DND-41 (cell line): ENCODE data around the gene MAL.

Experiments used
- ATAC-seq: fragments of 200-7000 bp; cut with Tn5 transposase; 3 replicates; pipeline ENCODE4 v1.9.1; 2021; ENCODE audit warnings: low read depth; ENCODE audit not compliant: insufficient read depth
- DNase-seq: peaks from one replicate; pipeline ENCODE4 v3.0.0-alpha.2; 2020
- H2AFZ ChIP-seq: 2 replicates; pipeline ENCODE4 v1.6.0; 2012; ENCODE audit warnings: low read depth, low read length
- H3K27ac ChIP-seq: 2 replicates; pipeline ENCODE4 v1.5.1; 2012; ENCODE audit warnings: low read length, inconsistent platforms
- H3K27me3 ChIP-seq: fragments of 200-600 bp; sonication (generic); 2 replicates; pipeline ENCODE4 v1.6.0; 2012; ENCODE audit warnings: low read length, mild to moderate bottlenecking, inconsistent platforms; ENCODE audit not compliant: insufficient read depth, poor library complexity
- H3K36me3 ChIP-seq: 2 replicates; pipeline ENCODE4 v1.5.1; 2012; ENCODE audit warnings: low read length, inconsistent platforms; ENCODE audit not compliant: insufficient read depth
- H3K4me1 ChIP-seq: 2 replicates; pipeline ENCODE4 v1.5.1; 2012; ENCODE audit warnings: mild to moderate bottlenecking, low read length; ENCODE audit not compliant: insufficient read depth
- H3K4me2 ChIP-seq: 2 replicates; pipeline ENCODE4 v1.6.0; 2012; ENCODE audit warnings: mild to moderate bottlenecking, moderate library complexity, low read length, inconsistent platforms; ENCODE audit not compliant: insufficient read depth
- H3K4me3 ChIP-seq, 2 experiments: fragments of 200-600 bp in 1 of 2; shearing (Covaris generic) in 1 of 2; 2 replicates each; pipeline ENCODE4 v1.5.1; 2012 to 2016; ENCODE audit warnings: inconsistent platforms in 2 of 2, low read length in 2 of 2, mild to moderate bottlenecking in 2 of 2, low read depth in 1 of 2, moderate library complexity in 1 of 2
- H3K79me2 ChIP-seq: 2 replicates; pipeline ENCODE4 v1.6.0; 2012; ENCODE audit warnings: low read length, inconsistent platforms; ENCODE audit not compliant: insufficient read depth
- H3K9ac ChIP-seq: 2 replicates; pipeline ENCODE4 v1.6.0; 2012; ENCODE audit warnings: low read depth, mild to moderate bottlenecking, inconsistent platforms, low read length, moderate library complexity
- H3K9me3 ChIP-seq: 2 replicates; pipeline ENCODE4 v1.5.1; 2012; ENCODE audit warnings: low read length, moderate library complexity, mild to moderate bottlenecking, inconsistent platforms; ENCODE audit not compliant: insufficient read depth, severe bottlenecking
- H4K20me1 ChIP-seq: 2 replicates; pipeline ENCODE4 v1.6.0; 2012; ENCODE audit warnings: low read length; ENCODE audit not compliant: insufficient read depth
- EZH2 ChIP-seq: IDR thresholded peaks from 3 replicates; pipeline ENCODE4 v1.6.1; 2012; ENCODE audit warnings: borderline replicate concordance, low read depth, mild to moderate bottlenecking, moderate library complexity, low read length, inconsistent platforms; ENCODE audit not compliant: severe bottlenecking
- TF ChIP-seq, protein P1 (sequence below): IDR thresholded peaks from 2 replicates; pipeline ENCODE4 v1.5.1; 2012; ENCODE audit warnings: borderline replicate concordance, low read length, moderate library complexity, mild to moderate bottlenecking; ENCODE audit not compliant: poor library complexity, severe bottlenecking; ENCODE audit errors: extremely low read depth

MAL gene

DNA sequence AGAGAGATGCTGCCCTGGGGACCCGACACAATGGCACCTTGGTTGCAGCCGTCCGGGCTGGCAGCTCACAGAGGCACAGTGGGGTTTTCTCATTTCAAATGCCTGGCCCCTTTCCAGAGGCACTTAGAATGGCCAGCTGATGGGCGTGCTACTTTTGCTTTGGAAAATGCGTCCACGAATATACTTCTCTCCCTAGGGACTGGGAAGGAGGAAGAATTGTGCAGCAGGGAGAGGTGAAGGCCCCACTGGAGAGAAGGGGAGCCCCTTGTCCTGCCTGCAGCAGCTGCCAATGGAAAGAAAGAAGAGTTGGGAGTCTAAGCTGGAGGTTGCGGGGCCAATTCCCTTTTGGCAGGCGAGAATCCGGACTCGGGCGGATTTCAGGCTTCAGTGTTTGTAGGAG, 1.1 kb upstream of the MAL start:
- Histone ChIP-seq H4K20me1 (peaks cover 3% of the 10 kb centered on the region; the same call in 1 of the 2 replicates), H3K27me3 (peaks cover 44% of the 10 kb centered on the region), H3K27ac (peak overlapping the region; percentile 75; the same call in 1 of the 2 replicates), H3K4me1 (peaks cover 64% of the 10 kb centered on the region), H3K4me2 (peak overlapping the region; percentile 76), H3K9ac (peak overlapping the region; percentile 67; the same call in 1 of the 2 replicates), H3K9me3 (no peaks in the 10 kb centered on the region), H3K36me3 (no peaks in the 10 kb centered on the region), H3K4me3 (peak overlapping the region in 1 of 2 experiments; percentile 21; a peak in 1 of 4 replicates), H2AFZ (no peak overlapping the region), H3K79me2 (peaks cover 36% of the 10 kb centered on the region)
- no peak for DNase-seq
- TF ChIP-seq, protein P1, sequence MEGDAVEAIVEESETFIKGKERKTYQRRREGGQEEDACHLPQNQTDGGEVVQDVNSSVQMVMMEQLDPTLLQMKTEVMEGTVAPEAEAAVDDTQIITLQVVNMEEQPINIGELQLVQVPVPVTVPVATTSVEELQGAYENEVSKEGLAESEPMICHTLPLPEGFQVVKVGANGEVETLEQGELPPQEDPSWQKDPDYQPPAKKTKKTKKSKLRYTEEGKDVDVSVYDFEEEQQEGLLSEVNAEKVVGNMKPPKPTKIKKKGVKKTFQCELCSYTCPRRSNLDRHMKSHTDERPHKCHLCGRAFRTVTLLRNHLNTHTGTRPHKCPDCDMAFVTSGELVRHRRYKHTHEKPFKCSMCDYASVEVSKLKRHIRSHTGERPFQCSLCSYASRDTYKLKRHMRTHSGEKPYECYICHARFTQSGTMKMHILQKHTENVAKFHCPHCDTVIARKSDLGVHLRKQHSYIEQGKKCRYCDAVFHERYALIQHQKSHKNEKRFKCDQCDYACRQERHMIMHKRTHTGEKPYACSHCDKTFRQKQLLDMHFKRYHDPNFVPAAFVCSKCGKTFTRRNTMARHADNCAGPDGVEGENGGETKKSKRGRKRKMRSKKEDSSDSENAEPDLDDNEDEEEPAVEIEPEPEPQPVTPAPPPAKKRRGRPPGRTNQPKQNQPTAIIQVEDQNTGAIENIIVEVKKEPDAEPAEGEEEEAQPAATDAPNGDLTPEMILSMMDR, result no peak
- TF ChIP-seq EZH2, result no peak
- no peak for ATAC-seq

DNA sequence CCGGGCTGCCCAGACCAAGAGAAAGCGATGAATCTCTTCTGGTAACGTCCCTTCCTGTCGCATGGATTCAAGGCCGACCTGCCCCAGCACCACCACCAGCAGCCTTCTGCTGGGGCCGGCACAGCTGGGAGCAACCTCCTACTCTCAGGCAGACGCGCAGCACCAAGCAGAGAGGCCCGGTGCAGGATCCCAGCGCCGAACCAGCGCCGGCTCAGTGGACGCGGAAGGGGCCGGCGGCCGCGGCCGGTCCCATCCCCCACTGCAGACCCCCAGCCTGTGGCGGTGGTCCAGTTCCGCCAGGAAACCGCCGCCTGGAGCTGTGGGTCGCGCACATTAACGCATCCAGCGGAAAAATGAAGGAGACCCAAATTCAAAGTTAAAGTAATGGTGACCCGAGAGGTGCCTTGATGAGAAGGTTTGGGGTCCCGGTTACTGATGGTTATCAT, 525 bp upstream of the MAL start:
- Histone ChIP-seq H2AFZ (no peak overlapping the region), H3K4me3 (peak overlapping the region; percentile 36 to 76; a peak in 3 of 4 replicates), H3K9me3 (no peaks in the 10 kb centered on the region), H3K79me2 (peaks cover 41% of the 10 kb centered on the region), H3K27ac (peak overlapping the region; percentile 37), H3K36me3 (no peaks in the 10 kb centered on the region), H3K27me3 (peaks cover 44% of the 10 kb centered on the region), H4K20me1 (peaks cover 4% of the 10 kb centered on the region; the same call in 1 of the 2 replicates), H3K4me1 (peaks cover 66% of the 10 kb centered on the region), H3K4me2 (peak overlapping the region; percentile 76), H3K9ac (peak overlapping the region; percentile 67)
- DNase-seq (peak; percentile 48), ATAC-seq (peak; percentile 13; the same call in 1 of the 3 replicates)
- TF ChIP-seq, protein P1, result no peak
- no peak for TF ChIP-seq EZH2

DNA sequence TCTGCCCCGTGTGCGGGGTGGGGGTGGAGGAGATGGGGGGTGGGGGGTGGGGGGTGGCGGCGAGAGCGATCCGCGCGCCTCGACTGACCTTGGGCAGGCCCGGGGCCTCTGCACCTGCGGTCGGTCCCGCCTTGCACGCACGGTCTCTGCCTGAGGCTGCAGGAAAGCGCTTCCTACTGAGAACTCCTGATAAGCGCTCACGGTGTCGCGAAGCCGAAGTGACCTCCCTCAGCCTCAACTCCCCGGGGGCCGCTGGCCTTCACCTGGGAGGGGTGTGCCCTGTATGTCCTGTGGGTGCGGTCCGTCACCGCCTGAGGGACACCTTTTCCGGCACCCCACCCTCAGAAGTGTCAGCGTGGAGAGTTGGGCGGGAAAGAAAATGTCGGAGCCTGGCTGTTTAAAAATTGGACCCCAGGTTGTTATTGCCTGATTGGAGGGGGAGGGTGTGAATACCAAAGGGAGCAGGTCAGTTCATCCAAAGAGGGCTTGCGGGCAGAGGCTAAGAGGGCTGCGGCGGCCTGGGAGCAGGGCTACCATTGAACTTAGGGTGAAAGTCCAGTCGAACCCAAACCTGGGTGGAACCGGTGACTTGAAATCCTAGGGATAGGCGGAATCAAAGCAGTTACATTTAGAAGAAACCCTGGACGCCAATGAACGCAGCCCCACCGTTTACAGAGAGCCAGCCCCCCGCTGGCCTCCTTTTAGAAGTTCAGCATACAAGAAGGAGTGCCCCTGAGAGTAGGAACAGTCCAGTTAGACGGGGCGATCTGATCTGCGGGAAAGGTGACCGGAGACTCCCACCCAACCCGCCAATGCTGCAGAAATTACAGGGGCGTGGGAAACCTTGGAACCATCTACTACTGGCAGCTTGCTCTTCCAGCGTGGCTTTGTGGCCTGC, 1.2 kb downstream of the MAL start:
- Histone ChIP-seq H4K20me1 (peaks cover 8% of the 10 kb centered on the region; the same call in 1 of the 2 replicates), H3K4me2 (peak overlapping the region; percentile 76), H3K4me1 (peaks cover 71% of the 10 kb centered on the region), H3K79me2 (peaks cover 54% of the 10 kb centered on the region), H3K9me3 (no peaks in the 10 kb centered on the region), H3K4me3 (peak overlapping the region; percentile 14 to 76; a peak in 3 of 4 replicates), H3K27me3 (peaks cover 44% of the 10 kb centered on the region), H3K36me3 (no peaks in the 10 kb centered on the region), H3K9ac (peak overlapping the region; percentile 67), H2AFZ (0 out of 2 replicates have a peak overlapping the region, but pooled peaks have one; percentile 72), H3K27ac (peak overlapping the region; percentile 80)
- peak; percentile 49 for DNase-seq
- TF ChIP-seq, protein P1, result no peak
- TF ChIP-seq EZH2, result no peak
- peak; percentile 8; the same call in 2 of the 3 replicates for ATAC-seq
